Tongue (tissue), 2 donors: ENCODE data around the gene SEMA5A. TPM values are rescaled to one million over a fixed set of nuclear protein-coding genes. Genes with fewer than 3 reads are reported as not detected.
A peak's percentile ranks its signal among the peaks of the same experiment; 100 is the strongest.

Experiments
- DNase-seq: peaks from one replicate; pipeline ENCODE4 v3.0.0-alpha.2; 2015
- total RNA-seq: library from RNA; depleted of rRNA; stranded (reverse); fragments of >200 nt; gene quantifications from one replicate; pipeline ENCODE4 v1.2.3, GENCODE V29; 2014

The SEMA5A gene, protein sequence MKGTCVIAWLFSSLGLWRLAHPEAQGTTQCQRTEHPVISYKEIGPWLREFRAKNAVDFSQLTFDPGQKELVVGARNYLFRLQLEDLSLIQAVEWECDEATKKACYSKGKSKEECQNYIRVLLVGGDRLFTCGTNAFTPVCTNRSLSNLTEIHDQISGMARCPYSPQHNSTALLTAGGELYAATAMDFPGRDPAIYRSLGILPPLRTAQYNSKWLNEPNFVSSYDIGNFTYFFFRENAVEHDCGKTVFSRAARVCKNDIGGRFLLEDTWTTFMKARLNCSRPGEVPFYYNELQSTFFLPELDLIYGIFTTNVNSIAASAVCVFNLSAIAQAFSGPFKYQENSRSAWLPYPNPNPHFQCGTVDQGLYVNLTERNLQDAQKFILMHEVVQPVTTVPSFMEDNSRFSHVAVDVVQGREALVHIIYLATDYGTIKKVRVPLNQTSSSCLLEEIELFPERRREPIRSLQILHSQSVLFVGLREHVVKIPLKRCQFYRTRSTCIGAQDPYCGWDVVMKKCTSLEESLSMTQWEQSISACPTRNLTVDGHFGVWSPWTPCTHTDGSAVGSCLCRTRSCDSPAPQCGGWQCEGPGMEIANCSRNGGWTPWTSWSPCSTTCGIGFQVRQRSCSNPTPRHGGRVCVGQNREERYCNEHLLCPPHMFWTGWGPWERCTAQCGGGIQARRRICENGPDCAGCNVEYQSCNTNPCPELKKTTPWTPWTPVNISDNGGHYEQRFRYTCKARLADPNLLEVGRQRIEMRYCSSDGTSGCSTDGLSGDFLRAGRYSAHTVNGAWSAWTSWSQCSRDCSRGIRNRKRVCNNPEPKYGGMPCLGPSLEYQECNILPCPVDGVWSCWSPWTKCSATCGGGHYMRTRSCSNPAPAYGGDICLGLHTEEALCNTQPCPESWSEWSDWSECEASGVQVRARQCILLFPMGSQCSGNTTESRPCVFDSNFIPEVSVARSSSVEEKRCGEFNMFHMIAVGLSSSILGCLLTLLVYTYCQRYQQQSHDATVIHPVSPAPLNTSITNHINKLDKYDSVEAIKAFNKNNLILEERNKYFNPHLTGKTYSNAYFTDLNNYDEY
- 40.3 TPM for total RNA-seq

DNA sequence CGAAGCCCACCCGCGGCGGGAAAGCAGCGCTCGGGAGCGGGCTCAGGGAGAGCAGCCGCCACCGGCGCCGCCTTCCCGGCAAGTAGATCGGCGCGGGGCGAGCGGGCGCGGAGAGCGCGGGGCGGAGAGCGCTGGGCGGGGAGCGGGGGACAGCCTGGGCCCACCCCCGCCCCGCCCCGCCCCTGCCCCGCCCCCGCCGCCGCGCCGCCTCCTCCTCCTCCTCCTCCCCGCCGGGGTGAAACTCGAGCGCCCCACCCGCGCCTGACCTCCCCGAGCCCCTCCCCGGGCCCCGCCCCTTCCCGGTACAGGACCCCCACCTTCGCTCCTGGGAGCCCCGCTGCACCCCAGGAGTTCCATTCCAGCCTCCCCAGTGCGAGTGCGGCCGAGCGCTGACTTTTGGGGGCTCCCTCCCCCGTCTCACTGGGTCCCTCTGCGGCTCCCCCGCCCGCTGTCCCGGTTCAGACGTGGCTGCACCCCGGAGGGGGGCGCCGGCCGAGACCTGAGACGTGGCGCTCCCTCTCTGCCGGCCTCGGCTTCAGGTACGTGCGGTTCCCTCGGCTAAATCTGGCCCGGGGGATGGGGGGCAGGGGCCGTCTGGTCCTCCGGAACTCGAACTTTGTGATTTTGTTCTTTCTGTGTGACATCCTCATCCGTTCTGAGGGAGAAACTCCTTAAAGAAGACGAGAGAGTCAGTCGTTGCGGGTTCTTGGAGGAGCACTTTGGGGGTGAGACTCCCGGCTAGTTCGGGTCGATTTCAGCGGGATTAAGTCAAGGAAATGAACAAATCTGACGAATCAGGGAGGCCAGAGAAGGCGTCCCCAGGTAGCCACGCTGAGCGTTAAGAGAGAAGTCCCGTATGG, at the start of gene SEMA5A:
TSS of gene SEMA5A (minus strand) at position 84 of the 860 bp plus-strand sequence. CDS start 166,129 bp downstream, outside the sequence.
- peak; percentile 89 for DNase-seq

DNA sequence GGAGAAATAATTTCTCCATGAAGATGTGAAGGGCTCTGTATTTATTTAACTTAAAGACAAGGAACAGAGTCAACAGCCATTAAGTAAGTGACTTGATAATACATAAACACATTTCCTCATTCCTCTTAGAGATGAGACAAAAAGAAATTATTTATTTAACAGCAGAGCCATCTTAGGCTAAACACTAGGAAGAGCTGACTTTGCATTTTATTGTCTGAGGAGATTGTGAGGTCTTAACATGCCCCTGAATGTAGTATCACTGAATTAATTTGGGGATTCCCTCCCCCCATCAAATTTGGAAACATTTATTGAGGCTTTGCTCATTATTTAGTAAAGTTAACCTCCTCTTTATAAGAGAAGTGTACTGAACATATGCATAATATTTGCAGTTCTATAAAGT, 49.0 kb upstream of the SEMA5A start:
- DNase-seq = no peak

DNA sequence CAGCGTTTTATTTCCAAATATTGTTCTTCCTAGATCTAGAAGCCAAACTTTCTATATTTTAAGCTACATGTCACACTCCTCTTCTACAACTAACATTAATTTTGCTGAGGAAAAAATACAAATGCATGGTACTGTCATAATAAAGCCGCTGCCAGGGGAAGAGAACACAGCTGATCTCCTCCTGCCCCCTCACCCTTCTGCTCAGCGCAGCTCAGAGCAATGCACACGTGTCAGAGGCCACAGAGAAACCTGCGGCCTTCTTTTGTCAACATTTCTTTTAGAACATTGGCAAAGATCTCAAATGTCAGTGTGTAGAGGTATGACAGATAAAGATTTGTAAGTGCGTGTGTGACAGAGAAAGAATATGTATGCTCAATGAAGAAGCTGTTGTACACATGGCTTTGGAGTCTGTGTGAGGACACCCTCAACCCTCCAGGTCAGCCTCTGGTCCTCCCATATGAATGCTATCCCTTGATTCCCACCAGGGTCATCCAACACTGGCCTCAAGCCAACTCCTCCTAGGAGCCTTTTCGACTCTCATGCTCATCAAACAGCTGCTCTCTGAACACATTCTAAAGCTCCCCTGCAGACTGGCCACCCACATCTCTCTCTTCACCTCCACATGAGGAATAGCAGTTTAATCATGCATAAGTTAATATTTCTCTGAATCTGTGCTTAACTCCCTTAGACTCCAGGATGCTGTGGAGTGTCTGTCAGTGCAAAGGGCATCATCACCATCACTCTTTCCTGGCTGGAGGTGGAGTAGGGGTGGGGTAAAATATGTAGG, 43.4 kb upstream of the SEMA5A start:
- no peak for DNase-seq

DNA sequence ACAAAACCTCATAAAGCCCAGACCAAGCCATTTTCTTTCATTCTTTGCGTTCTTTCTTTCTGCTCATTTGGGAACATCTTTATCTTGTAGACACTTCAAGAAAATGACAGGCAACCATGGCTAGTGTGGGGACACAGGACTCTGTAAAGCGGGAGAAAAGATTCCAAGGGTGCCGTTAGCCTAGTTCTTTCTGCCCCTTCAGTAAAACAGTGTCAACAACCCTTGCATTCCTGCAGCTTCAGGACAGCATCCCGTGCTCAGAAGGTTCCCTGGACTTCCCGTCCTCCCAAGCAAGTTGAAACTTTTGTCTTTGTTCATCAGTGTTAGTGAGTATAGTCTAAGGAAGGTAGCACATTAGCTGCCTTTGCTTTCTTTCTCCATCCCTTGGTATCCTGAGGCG, 42.4 kb upstream of the SEMA5A start:
- no peak for DNase-seq

DNA sequence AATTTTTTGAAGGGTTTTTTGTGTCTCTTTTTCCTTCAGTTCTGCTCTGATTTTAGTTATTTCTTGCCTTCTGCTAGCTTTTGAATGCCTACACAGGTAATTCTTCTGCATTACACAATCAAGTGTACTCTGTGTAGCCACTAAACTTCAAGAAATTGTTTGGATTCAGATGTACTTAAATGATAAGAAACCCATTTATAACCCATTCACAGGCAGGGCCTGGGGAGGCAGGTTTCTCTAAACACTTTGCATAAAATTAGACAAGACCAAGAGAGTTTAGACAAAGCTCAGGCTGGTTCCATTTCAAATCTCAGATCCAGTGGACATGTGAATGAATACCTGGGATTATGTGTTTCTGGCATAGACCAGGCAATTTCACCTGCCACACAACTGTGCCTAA, 41.3 kb upstream of the SEMA5A start:
- DNase-seq = no peak

DNA sequence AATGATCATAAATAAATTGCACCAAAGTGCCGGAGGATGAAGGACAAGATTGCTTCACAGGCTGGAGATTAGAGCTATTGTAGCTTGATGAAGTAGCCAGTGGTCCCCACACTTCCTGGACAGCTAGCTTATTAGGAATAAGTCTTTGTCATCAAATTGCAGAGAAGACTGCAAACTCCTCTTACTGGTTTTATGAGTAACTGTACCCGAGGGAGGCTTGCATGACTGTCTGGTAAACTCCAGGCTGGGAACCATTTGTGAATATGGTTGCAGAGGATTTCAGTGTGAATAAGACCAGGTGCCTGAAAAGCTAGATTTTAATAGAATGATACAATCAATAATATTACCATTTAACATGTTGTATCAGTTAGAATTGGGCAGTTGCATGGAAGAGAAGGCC, 36.5 kb upstream of the SEMA5A start:
- DNase-seq = no peak

DNA sequence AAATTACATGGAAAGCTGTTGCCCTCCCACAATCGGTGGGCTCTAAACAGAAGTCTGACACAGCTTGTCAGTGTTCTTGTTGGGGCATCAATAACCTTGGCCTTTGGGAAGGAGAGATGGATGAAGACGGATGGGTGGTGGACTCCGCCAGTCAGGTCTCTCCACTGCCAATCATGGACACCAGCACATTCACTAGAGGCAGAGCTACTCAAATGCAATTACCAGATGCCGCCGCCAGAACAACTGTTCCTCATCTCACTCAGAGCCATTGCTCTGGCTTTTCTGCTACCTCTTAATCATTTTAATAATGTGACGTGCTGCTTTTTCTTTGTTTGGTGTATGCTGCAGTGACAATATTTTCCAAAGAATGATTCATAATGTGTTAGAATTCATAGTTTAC, 27.9 kb upstream of the SEMA5A start:
- no peak for DNase-seq

DNA sequence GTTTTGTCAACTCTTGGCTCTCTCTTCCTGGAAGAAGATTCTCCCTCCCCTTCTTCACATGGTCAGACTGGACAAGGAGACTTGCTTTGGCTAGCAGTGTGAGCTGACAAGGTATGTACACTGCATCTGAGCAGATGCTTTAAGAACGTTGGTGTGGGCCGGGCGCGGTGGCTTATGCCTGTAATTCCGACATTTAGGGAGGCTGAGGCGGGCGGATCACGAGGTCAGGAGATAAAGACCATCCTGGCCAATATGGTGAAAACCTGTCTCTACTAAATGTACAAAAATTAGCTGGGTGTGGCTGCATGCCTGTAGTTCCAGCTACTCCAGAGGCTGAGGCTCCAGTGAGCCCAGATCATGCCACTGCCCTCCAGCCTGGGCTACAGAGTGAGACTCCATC, 26.4 kb upstream of the SEMA5A start:
- no peak for DNase-seq

DNA sequence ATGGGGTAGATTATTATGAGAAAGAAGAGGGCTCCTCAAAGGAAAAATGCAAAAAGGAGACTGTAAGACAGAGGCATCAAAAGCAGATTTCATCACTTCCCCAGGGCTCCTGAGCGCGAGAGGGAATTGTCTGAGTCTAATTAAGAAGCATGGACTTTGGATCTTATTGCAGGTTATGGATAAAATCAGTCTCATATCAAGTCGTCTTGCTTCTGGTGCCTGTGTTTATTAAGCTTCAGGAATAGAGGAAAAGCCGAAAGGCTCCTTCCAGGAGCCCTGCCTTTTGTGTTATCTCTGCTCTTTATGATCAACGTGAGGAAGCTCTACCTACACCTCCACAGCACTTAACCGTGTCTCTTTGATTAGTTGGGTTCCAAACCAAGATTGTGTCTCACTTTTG, 25.0 kb upstream of the SEMA5A start:
- DNase-seq = no peak

DNA sequence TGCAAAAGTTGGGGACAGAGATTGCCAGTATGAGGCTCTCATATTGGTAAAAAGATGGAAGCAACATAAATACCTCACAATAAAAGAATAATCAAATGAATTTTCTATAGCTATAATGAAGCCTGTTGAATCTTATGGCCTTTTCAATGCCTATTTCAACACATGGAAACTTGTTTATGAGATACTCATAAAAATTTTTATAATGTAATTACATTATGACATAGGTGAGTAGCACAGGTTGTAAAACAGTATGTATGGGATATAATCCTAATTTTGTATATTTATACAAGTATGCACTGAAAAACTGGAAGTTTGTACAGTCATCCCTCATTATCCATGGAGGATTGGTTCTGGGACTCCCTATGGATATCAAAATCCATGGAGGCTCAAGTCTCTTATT, 21.2 kb upstream of the SEMA5A start:
- no peak for DNase-seq

DNA sequence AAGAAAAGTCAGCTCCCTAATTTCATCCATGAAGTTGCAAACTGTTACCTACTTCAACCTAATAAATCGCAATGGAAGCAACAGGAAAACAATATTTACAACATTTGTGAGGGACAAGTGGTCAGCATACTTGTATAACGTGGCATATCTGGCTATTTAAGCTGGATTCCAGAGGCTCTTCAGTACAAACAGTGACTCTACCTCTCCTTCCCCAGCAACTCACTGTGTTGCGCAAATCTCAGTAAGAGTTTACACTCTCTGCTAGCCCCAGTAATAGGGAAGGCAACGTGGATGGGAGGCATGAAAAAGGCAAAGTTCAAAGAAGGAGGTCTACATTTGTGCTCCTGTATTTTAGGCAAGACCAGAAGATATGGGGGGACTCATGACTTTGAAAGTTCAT, 18.9 kb upstream of the SEMA5A start:
- no peak for DNase-seq

DNA sequence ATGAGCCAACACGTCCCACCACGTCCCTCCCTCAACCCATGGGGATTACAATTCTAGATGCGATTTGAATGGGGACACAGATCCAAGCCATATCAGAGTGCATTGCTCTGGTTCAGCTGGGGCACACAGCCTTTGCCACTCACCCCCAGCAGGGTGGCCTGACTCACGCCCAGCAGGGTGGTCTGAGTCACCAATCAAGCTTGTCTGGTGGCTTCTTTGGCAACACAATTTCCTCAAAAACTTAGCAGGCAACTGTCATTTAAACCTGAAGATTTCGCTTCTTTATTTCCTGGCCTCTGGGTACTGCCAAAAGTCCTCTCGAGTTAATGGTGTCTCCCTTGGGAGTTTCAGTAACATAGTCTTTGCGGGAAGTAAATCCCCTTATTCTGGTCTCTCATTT, 16.3 kb upstream of the SEMA5A start:
- DNase-seq = no peak

DNA sequence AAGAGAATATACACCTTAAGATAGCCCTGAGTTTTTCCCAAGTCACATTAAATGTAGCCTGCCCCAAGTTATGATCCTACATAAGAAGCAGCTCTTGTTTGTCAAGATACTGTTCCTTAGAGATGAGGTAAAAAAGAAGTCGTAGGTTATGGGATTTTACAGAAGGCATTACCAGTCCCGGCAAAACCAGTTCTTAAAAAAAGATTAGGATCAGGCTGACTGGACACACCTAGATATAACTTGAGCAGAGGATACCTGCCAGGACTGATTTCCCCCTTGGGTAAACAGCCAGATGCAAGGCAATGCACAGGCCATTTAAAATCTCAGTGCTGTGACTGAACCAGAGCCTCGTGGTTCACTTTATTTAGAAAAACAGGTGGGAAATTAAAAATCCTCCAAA, 14.1 kb upstream of the SEMA5A start:
- no peak for DNase-seq

DNA sequence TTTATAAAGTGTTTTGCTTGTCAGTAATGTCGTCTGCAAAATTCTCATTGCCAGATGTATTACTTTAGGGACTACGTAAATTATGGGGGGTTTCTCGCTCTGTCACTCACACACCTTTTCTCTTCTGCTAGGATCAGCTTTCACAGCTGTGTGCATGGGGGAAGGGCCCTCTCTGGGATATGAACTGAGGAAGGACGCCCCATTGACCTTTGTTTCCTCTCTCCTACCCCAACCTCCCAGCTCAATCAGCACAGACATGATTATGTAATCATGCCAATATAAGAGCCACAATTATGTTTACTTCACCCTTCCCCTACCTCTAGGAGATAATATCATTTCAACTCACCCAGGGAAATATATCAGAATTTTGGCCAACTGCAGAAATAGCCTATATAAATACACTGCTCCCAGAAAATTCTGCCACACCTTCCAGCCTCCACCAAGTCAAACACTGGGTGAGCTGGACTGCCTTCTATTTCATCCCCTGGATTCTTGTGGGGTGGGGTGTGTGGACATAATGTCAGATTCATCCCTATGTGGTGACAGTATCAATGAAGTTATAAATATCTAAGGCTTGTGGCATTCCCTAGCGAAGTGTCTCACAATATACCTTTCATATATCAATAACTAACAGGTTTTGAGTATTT, 12.6 kb upstream of the SEMA5A start:
- DNase-seq = no peak

DNA sequence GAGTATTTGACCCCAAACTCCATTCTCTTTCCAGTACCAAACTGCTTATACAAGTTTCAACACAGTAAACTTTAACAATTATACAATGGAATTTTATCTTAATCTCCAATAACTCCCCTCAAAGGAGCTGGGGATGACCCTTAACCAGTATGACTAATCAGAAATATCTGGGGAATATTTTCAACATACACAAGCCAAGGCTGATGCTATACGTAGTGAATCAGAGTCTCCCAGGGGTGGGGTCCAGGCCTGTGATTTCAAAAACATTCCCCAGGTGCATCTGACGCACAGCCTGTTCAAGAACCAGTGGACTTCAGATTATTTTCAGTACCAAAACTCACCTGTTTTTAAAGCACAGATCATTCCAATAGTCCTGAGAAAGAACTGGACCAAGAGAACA, 11.8 kb upstream of the SEMA5A start:
- DNase-seq = no peak

DNA sequence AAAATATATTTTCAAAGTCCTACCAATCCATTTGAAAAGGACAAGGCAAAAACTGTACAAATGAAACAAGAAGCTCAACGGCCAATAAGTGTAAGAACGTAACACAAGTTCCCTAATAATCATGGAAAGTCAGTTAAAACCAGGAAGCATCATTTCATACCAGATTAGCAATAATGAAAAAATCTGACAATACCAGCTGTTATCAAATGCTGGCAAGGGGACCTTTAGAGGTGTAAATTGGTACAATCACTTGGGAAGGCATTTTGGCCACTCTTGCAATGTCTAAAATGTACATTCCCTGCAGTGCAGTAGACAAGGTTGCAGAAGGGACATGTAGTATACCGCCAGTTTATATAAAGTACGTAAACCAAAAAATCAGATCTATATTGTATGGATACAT, 10.1 kb upstream of the SEMA5A start:
- DNase-seq = no peak

DNA sequence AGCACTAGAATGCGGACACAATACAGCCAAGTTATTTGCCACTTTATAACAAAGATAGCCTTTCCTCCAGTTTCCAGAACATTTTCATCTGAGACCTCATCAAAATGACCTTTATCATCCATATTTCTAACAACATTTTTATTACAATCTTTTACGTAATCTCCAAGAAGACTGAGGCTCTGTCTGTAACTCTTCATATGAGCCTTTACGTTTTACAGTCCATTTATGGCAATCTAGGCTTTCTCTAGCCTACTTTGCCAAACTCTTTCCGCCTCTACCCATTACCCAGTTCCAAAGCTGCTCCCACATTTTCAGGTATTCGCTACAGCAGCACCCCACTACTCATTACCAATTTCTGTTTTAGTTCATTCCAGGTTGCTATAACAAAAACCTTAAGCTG, 8.2 kb upstream of the SEMA5A start:
- DNase-seq = no peak

DNA sequence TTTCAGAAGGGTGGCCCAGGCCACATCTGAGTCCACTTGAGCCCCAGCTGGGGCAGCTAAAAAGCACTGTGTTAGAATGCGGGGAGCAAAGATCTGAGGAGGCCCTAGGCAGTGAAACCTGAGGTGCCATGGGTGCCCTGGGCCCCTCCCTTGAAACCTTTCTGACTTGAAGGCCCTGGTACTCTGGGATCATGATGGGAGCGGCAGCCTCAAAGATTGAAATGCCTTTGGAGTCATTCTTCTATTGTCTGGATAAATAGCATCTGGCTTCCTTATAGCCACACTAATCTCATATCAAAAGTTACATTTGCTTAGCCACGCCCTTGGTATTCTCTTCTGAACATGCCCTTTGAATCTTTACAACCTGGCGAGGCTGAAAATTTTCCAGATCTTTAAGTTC, 7.7 kb upstream of the SEMA5A start:
- no peak for DNase-seq

DNA sequence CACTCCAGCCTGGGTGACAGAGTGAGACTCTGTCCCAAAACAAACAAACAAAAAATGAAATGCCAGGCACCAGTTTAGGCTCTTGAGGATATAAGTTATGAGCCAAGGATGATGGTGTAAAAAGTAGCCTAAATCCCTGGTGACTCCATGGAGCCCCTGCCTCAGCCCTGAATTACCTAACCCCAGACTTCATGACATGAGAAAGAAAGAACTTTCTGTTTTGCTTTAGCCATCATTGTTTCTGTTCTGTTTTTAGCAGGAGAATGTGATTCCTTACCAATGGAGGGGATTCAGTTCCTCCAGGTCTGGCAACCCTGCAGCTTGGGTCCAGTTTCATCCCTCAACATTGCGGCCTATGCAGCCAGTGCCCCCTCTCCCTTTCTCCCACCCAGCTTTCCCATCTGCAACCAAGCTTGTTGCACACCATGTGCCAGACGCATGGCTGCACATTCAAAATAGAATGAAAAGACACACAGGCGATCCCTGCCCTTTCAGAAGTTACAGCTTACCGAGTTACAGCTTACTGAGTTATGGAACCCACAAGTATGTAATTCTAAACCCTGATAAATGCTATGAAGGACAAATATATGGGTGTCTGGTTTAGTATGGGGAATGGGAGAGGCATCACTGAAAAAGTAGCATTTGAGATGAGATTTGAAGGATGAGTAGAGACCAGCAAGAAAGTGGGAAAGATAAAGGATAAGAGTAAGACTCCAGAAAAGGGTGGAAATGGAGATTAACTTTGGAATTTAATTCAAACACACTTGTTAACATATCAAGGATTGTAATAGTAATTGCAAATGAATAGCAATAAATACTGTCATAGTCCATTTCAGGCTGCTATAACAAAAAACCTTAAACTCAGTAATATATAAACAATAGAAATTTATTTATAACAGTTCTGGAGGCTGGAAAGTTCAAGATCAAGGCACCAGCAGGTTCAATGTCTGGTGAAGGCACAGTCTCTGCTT, 6.0 kb upstream of the SEMA5A start:
- no peak for DNase-seq

DNA sequence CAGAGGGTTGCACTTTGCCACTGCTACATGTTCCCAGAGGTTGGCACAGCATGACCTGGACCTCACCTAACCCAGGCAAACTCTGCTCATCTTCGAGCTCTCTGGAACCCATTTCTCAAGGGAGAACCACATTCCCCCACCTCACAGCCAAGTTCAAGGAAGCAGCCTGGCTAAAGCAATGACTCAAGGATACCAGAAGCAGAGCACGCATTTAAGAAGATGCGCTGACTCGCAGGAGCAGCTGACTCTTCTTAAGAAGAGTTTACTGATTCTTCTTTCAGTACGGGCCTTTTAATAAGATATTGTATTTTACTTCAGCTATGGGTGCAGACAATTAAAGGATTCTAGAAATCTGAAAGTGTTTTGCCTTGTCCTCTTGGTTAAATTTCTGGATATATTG, 4.1 kb upstream of the SEMA5A start:
- DNase-seq = no peak
